ENCODE results near the gene PLEKHA6. TPM values are rescaled to one million over a fixed set of nuclear protein-coding genes. Genes with fewer than 3 reads are reported as not detected.

The PLEKHA6 gene
- polyA plus RNA-seq, 1 experiment = 4.2 TPM

GRCh38 chr1:204216880-204217647, 142.7 kb downstream of the PLEKHA6 start:
- CTCF ChIA-PET = interaction anchor here (1.2 to 6.2 kb wide), 7 partner anchors 11 to 145 kb away, joined by 3 to 164 read pairs (median 4); partner anchors contain the start of gene PLEKHA6

GRCh38 chr1:204216236-204216635, 143.5 kb downstream of the PLEKHA6 start:
- TF ChIP-seq CTCF (IDR thresholded peaks at IDR 0.05; ENCODE audit: insufficient read depth, low read depth, low read length) = no peak
- Histone ChIP-seq H3K27me3 (ENCODE audit: control insufficient read depth, insufficient read depth, low read length) (no peaks in the 10 kb centered on the region), H3K36me3 (ENCODE audit: control insufficient read depth, insufficient read depth, low read length) (0 out of 2 replicates have a peak, but pooled peaks cover 1% of the 10 kb centered on the region), H3K4me3 (ENCODE audit: low read depth, low read length) (no peak overlapping the region)
- no peak for DNase-seq (ENCODE audit: low read depth)
- CTCF ChIA-PET = interaction anchor here (0.6 to 6.2 kb wide), 10 partner anchors 10 to 321 kb away, joined by 3 to 164 read pairs (median 3); partner anchors contain the start of gene PLEKHA6
- POLR2A ChIA-PET = no interaction called here

More at GRCh38 chr1:204216880-204217647, 142.7 kb downstream of the PLEKHA6 start:
- no peak for TF ChIP-seq CTCF (IDR thresholded peaks at IDR 0.05; ENCODE audit: insufficient read depth, low read depth, low read length)
- Histone ChIP-seq H3K27me3 (ENCODE audit: control insufficient read depth, insufficient read depth, low read length) (no peaks in the 10 kb centered on the region), H3K36me3 (ENCODE audit: control insufficient read depth, insufficient read depth, low read length) (peaks cover 4% of the 10 kb centered on the region), H3K4me3 (ENCODE audit: low read depth, low read length) (no peak overlapping the region)
- POLR2A ChIA-PET = no interaction called here
- no peak for DNase-seq (ENCODE audit: low read depth)

- peak; percentile 32 for DNase-seq (ENCODE audit: low read depth)
- ChIA-PET POLR2A (interaction anchor here (0.6 kb wide), 1 partner anchor 117 kb away, joined by 7 read pairs; no protein-coding TSS in a partner anchor), CTCF (interaction anchor here (0.6 to 6.2 kb wide), 43 partner anchors 8 to 354 kb away, joined by 3 to 164 read pairs (median 4); partner anchors contain the start of gene PLEKHA6)
- Histone ChIP-seq H3K4me3 (ENCODE audit: low read depth, low read length) (no peak within 1 kb of the TSS), H3K27me3 (ENCODE audit: control insufficient read depth, insufficient read depth, low read length) (no peaks in the 10 kb centered on the region), H3K36me3 (ENCODE audit: control insufficient read depth, insufficient read depth, low read length) (no peaks in the 10 kb centered on the region)
- peak; percentile 87 for TF ChIP-seq CTCF (IDR thresholded peaks at IDR 0.05; ENCODE audit: insufficient read depth, low read depth, low read length)
Observed at GRCh38 chr1:204213668-204214662, 145.8 kb downstream of the PLEKHA6 start, which contains the start of gene GOLT1A. Gene GOLT1A, minus strand, starts transcription at chr1:204213988. Its CDS starts 82 bp downstream, at chr1:204213906.

GRCh38 chr1:204212715-204213114, 147.0 kb downstream of the PLEKHA6 start:
- POLR2A ChIA-PET = no interaction called here
- DNase-seq (ENCODE audit: low read depth) = no peak
- Histone ChIP-seq H3K27me3 (ENCODE audit: control insufficient read depth, insufficient read depth, low read length) (no peaks in the 10 kb centered on the region), H3K4me3 (ENCODE audit: low read depth, low read length) (no peak overlapping the region), H3K36me3 (ENCODE audit: control insufficient read depth, insufficient read depth, low read length) (no peaks in the 10 kb centered on the region)
- CTCF ChIA-PET = interaction anchor here (1.0 to 6.2 kb wide), 2 partner anchors 23 to 149 kb away, joined by 3 to 164 read pairs; partner anchors contain the start of gene PLEKHA6
- TF ChIP-seq CTCF (IDR thresholded peaks at IDR 0.05; ENCODE audit: insufficient read depth, low read depth, low read length) = no peak
